Ecto neural progenitor cell (in vitro differentiated cells): Measurements from ENCODE around the gene DDX20.

Experiments used
- DNase-seq: peaks from one replicate; pipeline ENCODE4 v3.0.0-alpha.2; 2018; ENCODE audit warnings: low spot score

The DDX20 gene, protein sequence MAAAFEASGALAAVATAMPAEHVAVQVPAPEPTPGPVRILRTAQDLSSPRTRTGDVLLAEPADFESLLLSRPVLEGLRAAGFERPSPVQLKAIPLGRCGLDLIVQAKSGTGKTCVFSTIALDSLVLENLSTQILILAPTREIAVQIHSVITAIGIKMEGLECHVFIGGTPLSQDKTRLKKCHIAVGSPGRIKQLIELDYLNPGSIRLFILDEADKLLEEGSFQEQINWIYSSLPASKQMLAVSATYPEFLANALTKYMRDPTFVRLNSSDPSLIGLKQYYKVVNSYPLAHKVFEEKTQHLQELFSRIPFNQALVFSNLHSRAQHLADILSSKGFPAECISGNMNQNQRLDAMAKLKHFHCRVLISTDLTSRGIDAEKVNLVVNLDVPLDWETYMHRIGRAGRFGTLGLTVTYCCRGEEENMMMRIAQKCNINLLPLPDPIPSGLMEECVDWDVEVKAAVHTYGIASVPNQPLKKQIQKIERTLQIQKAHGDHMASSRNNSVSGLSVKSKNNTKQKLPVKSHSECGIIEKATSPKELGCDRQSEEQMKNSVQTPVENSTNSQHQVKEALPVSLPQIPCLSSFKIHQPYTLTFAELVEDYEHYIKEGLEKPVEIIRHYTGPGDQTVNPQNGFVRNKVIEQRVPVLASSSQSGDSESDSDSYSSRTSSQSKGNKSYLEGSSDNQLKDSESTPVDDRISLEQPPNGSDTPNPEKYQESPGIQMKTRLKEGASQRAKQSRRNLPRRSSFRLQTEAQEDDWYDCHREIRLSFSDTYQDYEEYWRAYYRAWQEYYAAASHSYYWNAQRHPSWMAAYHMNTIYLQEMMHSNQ

DNA sequence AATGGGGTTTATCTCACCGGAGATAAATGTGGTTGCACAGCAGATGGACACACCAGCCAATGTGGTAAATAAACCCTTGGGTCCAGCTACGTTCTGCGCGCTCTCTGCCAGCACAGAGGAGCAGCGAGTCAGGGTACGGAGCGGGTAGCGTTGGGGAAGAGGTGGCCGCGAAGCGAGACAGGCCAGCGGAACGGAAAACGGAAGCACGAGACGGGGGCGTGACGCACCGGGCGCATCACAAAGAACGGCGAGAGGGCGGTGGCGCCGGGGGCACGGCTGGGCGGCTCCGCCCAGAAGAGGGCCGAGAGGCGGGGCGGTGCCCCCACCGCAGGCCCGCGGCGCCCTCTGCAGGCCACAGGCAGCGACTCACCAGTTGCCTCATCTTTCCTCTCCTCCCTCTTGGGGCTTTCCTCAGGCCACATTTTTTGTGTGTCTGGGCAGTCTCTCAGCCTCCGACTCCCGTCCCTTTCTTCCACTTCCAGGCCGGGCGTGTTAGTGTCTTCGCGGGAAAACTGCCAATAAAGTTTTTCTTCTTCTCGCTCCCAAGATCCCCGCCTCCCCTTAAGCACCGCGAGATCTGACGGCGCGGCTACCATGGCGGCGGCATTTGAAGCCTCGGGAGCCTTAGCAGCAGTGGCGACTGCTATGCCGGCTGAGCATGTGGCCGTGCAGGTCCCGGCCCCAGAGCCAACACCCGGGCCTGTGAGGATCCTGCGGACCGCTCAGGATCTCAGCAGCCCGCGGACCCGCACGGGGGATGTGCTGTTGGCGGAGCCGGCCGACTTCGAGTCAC is at the start of gene DDX20:
Gene DDX20, plus strand, starts transcription at position 571 of the 793 bp plus-strand sequence. Its CDS starts 24 bp downstream, at position 595.
- peak; percentile 95 for DNase-seq

DNA sequence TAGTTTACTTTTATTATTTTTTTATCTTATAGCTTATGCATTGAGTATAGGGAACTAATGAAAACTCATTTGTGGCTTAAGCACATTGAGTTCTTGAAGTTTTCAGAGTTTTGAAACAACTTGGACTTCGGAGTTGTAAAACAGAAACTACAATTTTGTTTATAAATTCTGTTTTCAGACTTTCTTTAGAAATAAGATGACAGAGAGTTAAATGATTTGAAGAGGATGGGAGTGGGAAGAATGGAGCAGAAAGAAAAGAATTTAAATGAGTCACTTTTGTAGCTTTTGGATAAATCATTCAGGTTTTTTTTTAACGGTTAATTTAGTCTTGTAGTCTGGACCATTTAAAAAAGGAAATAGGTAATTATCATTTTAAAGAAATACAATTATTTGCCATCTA is 48.8 kb upstream of the DDX20 start:
- DNase-seq: no peak

DNA sequence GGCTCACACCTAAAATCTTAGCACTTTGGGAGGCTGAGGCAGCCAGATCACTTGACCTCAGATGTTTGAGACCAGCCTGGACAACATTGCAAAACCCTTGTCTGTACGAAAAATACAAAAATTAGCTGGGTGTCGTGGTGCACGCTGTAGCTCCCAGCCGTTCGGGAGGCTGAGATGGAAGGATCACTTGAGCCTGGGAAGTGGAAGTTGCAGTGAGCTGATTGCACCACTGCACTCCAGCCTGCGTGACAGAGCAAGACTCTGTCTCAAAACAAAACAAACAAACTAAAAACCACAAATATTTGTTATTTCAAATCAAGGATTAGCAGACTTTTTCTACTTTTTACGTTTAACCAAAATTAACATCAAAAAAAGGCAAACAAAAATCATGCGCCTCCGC is 47.8 kb upstream of the DDX20 start:
- DNase-seq: no peak

DNA sequence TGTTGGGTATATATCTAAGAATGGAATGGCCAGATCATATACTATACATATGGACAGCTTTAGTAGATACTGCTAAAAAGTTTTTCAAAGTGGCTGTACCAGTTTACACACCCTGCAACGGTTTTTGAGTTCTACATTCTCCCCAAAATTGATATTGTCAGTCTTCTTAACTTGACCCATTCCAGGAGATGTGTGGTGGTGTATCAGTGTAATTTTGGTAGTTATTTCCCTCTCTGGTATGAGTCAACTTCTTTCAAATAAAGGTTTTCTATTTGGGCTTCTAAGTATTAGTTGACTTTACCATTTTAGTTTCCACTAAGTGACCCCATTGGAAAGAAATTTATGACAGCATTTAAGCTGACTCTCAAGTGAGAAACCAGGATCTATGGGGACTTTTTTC is 45.7 kb upstream of the DDX20 start:
- no peak for DNase-seq

DNA sequence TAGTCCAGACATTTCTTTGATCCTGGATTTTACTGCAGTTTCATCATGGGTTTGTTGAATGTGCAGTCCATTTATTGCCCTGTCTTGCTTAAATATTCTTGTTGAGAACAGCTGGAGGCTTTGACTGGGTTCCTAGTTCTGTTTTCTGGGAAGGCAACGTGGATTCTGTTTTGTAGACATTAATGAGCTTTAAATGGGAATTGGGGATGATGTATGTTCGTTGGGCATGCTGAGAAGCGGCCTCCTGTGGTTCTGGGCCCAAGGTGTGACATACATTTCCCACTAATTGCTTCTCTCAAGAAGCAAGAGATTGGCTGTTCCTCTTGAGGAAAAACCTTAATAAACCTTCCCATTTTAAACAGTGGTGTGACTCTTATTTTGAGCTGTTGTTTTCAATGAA is 39.4 kb upstream of the DDX20 start:
- DNase-seq: no peak

DNA sequence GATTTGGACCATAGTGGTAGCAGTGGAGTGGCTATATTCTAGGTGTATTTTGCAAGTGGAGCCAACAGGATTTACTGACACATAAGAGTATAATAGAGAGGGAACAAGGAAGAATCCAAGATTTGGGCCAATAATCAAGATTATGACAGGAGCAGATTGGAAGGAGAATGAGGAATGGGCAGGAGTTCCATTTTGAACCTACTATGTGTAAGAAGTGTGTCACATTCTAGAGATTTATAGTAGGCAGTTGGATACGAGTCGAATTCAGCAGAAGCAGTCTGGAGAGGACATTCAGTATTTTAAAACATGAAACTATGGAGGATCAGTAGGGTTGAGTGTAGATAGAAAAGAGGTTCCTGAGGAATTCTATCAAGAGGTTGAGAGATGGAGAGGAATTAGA is 38.3 kb upstream of the DDX20 start:
- DNase-seq: no peak

DNA sequence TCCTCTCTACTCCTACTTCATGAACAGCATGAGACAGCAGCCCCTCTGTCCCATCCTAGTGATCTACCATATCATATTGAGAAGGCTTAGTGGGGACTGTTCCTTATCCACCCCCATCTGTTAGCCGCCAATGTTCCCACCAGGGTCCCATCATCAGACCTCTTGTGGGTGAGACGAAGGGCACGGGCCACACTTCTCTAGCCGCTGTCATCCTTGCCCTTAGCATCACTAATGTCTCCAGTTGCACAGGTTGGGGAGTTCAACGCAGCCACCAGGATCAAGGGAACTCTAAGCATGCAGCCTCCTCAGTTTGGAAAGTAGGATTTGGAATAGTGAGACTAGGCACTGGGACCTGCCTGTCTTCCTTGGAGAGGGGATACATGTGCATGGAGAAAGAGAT is 36.6 kb upstream of the DDX20 start:
- DNase-seq: no peak

DNA sequence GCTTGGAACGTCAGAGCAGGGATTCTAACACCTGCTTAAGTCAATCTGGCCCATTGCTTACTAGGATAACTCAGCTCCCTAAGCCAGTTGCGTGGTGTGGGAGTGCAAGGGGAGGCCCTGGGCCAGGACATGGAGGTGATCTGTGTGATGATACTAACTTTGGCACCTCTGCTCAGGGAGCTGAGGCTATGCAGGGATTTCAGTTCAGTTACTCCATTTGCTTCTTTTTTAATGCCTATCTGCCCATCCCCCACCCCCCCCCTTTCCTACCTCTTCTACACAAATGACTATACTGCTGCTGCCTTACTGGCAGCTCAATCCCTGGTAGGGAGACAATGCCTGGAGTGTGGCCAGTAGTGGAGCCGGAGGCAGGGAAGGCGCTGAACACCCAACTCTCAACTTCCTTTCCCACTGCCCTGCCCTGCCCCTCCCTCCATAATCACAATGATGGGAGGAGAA is 36.0 kb upstream of the DDX20 start:
- no peak for DNase-seq

DNA sequence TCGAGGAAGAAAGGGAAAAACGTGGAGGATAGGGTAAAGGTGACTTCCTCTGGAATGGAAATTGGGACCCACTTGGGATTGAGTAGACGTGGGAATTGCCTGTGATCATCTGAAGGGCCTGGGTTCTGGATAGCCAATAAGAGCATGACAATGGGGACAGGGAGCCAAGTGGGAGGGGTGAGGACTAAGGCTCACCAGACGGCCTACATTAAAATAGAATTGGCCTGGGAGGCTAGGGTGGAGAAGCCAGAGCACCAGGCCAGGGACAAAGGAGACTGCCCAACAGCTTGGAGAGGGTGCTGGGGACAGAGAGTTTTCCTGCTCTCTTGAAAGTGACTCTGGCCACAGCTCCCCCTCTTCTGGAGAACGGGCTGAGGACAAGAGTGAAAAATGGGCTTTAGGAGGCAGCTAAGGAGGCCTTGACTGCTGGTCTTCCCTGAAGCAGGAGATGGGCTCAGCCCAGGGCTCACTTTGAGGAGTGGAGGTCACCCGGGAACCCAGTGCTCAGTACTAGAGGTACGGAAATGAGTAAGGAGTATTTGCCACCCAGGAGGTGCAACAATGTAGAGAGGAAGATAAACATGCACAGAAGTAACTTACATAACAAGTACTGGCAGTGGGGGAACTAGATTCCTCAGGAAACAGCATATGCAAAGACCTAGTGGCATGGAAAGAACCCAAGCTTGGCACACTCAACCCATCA is 35.3 kb upstream of the DDX20 start:
- DNase-seq: no peak

DNA sequence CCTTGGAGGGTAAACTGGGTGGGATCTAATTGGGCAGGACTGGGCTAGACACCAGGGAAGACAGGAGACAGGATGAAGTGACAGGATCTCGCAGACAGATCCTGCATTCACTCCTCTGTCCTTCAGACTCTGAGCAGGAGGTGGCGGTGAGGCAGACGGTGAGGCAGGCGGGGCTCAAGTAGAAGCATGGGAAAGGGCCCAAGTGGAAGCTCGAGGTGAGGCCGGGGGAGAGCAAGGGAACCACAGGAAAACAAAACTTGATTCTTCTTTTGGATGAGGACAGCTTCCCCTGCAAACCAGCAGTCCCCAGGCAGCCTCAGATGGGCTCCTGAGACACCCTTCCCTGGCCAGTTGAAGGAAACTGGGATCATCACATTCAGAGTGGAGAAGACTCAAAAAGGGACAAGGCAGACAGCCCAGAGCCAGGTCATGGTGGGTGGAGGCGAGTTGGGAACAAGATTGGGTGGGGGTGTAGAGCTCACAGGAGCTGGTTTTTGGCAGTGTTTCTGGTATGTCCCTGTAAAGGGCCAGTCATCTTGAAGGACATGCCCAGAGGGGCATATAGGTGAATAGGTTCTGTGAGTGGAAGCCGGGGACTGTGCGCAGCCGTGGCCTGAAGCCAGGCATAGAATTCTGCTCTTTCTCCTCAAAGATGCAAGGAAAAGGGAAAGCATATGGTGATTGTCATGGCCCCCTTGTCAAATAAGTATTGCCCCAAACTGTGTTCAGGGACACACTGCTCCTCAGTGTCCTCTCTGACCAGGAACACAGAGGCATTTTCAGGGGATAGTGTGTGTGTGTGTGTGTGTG is 34.5 kb upstream of the DDX20 start:
- no peak for DNase-seq

DNA sequence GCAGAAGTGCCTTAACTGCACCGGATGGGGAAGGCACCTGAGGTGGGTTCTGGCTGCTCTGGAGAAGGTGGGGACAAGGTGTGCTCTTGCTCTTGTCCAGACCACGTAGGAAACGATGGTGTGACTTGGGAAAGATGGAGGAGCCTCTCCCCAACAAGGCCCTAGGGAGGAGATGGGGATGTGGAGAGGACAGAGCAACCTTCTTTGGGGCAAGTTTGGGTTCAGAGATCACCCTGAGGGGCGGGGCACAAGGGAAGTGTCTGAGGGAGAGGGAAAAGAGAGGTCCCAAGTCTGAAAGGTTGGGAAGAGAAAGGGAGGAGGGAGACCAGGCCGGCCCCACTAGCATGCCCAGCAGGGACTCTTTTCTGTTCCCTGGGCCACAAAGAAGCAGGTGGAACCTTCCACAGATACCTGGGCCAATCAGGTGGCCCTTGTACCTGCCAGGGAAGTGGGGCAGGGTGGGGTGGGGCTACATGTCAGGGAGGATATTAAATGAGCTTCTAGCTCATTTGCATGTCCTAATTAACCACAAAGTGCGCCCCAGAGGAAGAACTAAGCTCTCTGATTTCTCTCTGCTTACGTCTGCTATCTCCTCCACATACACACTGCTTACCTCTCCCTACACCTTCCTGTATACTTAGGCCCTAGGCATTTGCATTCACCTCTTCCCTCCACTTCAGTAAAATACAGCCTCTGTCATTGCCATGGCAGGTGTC is 32.5 kb upstream of the DDX20 start:
- no peak for DNase-seq

DNA sequence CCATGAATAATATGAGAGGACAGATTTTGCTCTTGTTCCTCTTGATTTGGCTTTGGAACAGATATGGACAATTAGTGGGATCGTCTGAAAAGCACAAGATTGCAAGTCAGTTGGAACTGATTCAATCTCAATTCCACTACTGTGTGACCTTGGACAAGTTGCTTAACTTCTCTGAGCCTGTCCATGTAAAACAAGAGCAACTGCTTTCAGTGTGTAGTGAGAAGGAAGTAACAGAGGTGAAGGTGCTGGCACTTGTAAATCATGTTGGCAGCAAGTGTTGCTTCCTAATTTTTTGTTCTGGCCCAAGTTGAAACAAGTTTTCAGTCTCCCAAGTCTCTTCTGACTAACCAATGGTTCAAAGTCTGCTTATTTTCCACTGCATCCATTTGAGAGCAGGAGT is 31.8 kb upstream of the DDX20 start:
- no peak for DNase-seq

DNA sequence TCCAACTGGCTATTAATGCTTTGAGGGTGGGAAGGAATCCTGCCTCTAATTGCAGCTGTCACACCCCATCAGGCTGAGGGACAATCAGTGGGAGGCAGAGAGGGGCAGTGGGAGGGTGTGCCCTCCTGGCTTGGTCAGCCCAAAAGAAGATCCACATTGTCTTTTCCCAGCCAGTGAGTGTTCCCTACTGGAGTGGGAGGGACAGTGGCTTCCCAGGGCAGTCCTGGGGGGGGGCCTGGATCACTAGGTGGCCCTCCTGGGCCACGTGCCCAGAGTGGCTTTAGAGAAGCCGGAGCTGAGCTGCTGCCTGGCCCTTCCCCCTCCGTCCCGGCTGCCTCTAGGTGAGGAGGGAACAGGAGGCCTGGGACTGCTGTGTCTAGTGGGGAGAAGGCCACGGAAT is 30.5 kb upstream of the DDX20 start:
- DNase-seq: peak; percentile 67

DNA sequence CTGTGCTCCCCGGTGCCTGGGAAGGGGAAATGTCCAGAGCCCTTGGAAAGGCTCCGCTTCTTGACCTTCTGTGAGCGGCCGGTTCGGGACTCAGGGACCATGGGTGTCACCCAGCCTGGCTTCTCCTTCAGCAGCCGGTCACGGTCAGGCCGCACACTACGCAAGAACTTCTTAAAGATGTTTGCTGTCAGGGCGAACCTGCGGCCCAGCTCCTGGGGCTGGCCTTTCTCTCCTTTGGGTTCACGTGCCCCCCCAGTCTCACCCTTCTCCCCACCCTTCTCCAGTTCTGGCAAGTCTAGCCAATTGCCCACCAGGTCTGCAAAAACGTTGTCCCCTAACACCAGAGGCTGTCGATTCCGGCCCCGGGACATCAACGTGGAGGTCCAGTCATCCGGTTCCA is 28.6 kb upstream of the DDX20 start:
- DNase-seq: no peak

DNA sequence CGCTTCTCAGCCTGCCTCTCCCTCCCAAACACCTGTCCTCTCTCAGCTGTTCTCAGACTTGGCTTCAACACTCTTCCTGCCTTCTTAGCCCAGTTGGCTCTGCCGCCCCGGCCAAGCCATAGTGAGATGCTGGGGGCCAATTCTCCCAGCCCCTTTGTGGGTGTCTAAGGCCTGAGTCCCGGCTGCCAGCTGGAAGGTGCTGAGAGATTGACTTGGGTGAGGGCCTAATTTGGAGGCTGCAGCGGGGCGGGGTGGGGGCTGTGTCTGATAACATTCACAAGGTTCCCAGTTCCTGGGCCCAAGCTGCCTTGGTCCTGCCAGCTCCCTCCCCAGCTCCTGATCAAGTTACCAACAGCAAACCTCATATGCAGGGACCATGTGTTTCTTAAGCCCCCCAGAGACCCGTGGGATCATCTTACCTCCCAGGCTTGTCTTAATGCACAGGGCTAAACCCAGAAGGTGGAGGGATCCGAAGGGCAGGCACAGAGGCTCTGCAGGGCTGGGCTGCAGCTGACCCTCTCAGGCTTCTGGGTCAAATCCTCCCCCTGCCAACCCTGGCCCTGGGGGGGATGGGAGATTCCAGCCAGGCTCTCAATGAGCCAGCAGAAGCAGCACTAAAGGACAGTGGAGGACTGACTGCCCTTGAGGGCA is 26.3 kb upstream of the DDX20 start:
- peak; percentile 69 for DNase-seq

DNA sequence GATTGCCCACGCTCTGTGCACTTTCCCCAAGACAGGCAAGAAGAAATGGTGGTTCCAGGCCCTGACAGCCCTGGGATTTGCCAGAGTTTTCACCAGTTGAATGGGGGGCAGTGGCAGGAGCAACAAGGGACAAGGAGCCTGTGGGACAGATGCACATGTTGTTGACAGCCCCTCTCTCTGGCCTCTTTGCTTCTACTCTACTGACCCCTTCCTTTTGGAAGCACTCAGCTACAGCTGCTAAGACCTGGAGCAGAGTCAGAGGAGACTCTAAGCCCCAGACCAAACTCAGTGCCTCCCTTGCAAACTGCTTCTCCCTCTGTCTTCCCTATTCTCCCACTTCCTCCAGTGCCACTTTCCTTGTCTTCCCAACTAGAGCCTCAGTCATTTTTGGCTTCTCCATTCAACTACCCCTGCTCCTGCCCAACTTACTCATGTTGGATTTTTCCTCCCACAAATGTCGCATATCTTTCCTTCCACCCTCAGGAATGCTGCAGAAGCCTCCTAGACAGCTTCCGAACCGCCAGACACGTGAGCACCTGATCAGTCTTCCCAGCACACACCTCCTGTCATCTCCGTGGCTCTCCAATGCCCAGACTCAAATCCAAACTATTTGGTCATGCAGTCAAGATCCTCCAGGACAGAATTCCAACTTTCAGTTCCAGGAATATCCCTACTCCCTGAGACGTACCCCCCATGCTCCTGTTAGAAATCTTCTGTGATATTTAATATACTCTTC is 25.6 kb upstream of the DDX20 start:
- no peak for DNase-seq

DNA sequence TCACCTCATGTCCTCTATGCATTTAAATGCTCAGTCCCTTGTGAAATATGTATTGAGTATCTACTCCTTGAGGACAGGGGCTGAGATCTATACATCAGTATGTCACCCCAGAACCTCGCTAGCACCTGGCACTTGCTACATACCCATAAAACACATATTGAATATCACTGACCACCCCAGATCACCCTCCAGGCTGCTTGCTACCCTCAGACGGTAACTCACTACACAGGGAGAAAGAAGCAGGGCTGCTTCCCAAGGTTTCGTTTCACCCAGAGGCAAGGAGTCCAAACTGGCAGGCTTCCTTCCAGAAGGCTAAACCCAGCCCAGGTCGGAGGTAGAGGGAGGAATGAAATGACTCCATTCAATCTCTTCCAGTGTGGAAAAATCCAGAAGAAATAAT is 25.0 kb upstream of the DDX20 start:
- DNase-seq: no peak

DNA sequence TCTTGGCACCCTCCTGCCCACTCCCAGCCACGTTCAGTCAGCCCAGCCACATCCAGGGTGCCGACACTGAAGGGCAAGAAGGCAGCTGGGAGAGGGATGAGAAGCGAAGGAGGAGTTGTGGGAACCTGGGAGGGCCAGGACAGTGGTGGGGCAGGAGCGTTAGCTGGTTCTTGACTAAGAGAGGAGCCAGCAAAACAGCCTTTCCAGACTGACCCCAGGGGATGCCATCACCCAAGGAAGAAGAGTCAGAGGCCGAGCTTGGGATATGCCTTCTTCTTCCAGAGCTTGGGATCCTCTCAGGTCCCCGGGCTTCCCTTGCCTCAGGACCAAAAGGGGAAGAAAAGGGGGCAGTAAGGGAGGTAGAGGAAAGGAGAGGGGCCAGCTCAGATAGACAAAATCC is 23.7 kb upstream of the DDX20 start:
- DNase-seq: peak; percentile 26

DNA sequence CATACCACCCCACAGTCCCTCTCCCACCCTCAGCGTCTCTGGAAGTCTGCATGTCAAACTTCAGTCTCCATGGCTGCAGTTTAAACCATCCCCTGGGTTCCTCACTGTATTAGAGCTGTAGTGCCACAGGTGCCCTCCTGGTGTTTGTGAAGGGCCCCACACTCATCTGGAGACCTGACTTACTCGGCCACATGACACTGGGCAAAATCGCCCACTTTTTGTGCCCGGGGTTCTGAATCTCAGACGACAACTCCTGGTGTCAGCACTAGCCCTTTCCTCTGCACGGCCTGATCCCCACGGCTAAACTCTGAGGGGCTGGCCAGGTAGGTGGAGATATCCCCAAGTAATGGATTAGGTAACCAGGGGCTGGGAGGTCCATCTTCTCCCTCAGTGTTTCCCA is 23.0 kb upstream of the DDX20 start:
- DNase-seq: peak; percentile 34
